KMS-11 (cell line): ENCODE measurements around the gene MMP12.

Source experiments
- H2AFZ ChIP-seq: fragments of 200-600 bp; sonication (generic); 2 replicates; pipeline ENCODE4 v1.6.1; 2016; ENCODE audit warnings: antibody characterized with exemption, mixed run types, low read depth
- H3K27ac ChIP-seq: fragments of 200-600 bp; sonication (generic); 2 replicates; pipeline ENCODE4 v1.6.1; 2016; ENCODE audit warnings: mild to moderate bottlenecking, mixed run types
- H3K27me3 ChIP-seq: fragments of 200-600 bp; sonication (generic); 2 replicates; pipeline ENCODE4 v1.6.1; 2017; ENCODE audit warnings: mild to moderate bottlenecking, low read depth, mixed run types, moderate library complexity; ENCODE audit not compliant: insufficient read depth
- H3K36me3 ChIP-seq: fragments of 200-600 bp; sonication (generic); 2 replicates; pipeline ENCODE4 v1.6.1; 2017; ENCODE audit warnings: mild to moderate bottlenecking, mixed run types; ENCODE audit not compliant: insufficient read depth
- H3K4me1 ChIP-seq: fragments of 200-600 bp; sonication (generic); 2 replicates; pipeline ENCODE4 v1.6.1; 2016; ENCODE audit warnings: mild to moderate bottlenecking, low read depth, mixed run types; ENCODE audit not compliant: poor library complexity, severe bottlenecking
- H3K4me2 ChIP-seq: fragments of 200-600 bp; sonication (generic); 2 replicates; pipeline ENCODE4 v1.7.0; 2016; ENCODE audit warnings: mild to moderate bottlenecking, mixed run types
- H3K4me3 ChIP-seq: fragments of 200-600 bp; sonication (generic); IDR thresholded peaks from 2 replicates; pipeline ENCODE4 v1.6.1; 2017; ENCODE audit warnings: low read depth, low read length, mixed read lengths; ENCODE audit not compliant: insufficient read depth
- H3K79me2 ChIP-seq: fragments of 200-600 bp; sonication (generic); 2 replicates; pipeline ENCODE4 v1.6.1; 2016; ENCODE audit warnings: low read depth, mixed run types; ENCODE audit not compliant: insufficient read depth
- H3K9ac ChIP-seq: fragments of 200-600 bp; sonication (generic); 2 replicates; pipeline ENCODE4 v1.6.1; 2016; ENCODE audit warnings: mild to moderate bottlenecking, mixed run types
- H4K20me1 ChIP-seq: fragments of 200-600 bp; sonication (generic); 2 replicates; pipeline ENCODE4 v1.6.1; 2016; ENCODE audit warnings: mild to moderate bottlenecking, mixed run types; ENCODE audit not compliant: insufficient read depth
- CTCF ChIP-seq: fragments of 200-600 bp; sonication (generic); conservative IDR thresholded peaks from 2 replicates; pipeline ENCODE4 v1.6.1; 2017; ENCODE audit warnings: low read depth, mild to moderate bottlenecking, antibody characterized with exemption, low read length, moderate library complexity, mixed read lengths

MMP12 gene

DNA sequence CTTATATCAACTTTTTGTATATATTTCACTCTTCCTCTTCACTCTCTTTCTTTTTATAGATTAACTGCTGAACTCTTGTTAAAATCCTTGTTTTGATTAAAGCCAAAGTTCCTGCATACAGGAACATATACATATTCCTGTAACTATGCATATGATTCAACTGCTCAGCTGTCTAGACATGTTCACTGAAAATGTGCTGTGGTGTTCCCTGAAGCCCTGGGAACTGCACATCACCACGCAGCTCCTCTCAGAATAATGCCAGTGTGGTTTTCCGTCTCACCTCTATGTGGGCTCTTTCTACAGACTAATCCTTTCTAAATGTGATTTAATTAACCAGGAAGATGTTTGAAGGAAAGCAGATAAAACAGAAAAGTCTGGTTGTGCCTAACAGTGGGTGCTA lies 25.6 kb upstream of the MMP12 start:
- H3K4me3 ChIP-seq, result no peak overlapping the region

DNA sequence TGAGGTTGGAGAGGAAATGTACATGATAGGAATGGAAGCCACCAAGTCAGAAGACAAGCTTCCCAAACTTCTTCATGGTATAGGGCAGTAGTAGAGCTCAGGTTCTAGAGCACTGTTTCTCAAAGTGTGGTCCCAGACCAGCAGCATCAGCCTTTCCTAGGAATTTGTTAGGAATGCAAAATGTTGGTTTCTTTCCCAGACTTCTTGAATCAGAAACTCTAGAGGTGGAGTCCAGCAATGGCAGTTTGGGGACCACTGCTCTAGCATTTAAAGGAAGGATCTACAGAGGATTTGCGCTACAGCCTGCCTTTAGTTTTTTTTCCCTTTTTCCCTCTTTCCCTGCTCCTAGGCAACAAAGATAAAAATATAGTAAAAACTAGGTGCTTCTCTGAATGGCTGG lies 17.0 kb upstream of the MMP12 start:
- H3K4me1 ChIP-seq, result no peaks in the 10 kb centered on the region
- H3K4me2 ChIP-seq, result no peak overlapping the region
- H3K4me3 ChIP-seq, result no peak overlapping the region
- H2AFZ ChIP-seq, result no peak overlapping the region
- no peak for TF ChIP-seq CTCF
- no peaks in the 10 kb centered on the region for H4K20me1 ChIP-seq
- no peaks in the 10 kb centered on the region for H3K36me3 ChIP-seq
- H3K9ac ChIP-seq, result no peak overlapping the region
- no peaks in the 10 kb centered on the region for H3K27me3 ChIP-seq
- no peak overlapping the region for H3K27ac ChIP-seq
- no peaks in the 10 kb centered on the region for H3K79me2 ChIP-seq

More for the DNA sequence above, 25.6 kb upstream of the MMP12 start:
- Histone ChIP-seq H3K4me2 (no peak overlapping the region), H3K79me2 (no peaks in the 10 kb centered on the region), H3K36me3 (no peaks in the 10 kb centered on the region), H3K4me1 (no peaks in the 10 kb centered on the region), H3K9ac (no peak overlapping the region), H3K27ac (no peak overlapping the region), H2AFZ (no peak overlapping the region), H4K20me1 (no peaks in the 10 kb centered on the region), H3K27me3 (no peaks in the 10 kb centered on the region)
- no peak for TF ChIP-seq CTCF

DNA sequence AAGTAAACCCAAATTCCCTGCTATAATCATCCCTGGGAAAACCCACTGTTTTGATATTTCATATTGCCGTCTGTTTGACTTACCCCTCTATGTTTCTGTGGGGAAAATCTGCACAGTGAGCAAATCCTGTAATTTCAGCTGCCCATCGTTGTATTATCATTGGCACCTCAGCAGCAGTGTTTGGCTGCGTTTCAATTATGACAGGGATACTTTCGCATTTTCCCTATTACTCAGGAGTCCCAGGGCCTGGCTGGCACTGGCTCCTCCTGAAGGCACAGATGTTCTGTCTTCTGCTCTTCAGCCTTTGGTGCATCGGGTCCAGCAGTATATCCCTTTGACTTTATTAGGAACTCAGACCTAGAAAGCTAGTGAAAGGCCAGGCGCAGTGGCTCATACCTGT lies 12.2 kb upstream of the MMP12 start:
- Histone ChIP-seq H3K9ac (no peak overlapping the region), H3K27ac (no peak overlapping the region), H2AFZ (no peak overlapping the region), H3K4me3 (no peak overlapping the region), H3K36me3 (no peaks in the 10 kb centered on the region), H3K27me3 (no peaks in the 10 kb centered on the region), H3K79me2 (no peaks in the 10 kb centered on the region), H4K20me1 (no peaks in the 10 kb centered on the region), H3K4me2 (no peak overlapping the region), H3K4me1 (no peaks in the 10 kb centered on the region)
- TF ChIP-seq CTCF, result no peak

DNA sequence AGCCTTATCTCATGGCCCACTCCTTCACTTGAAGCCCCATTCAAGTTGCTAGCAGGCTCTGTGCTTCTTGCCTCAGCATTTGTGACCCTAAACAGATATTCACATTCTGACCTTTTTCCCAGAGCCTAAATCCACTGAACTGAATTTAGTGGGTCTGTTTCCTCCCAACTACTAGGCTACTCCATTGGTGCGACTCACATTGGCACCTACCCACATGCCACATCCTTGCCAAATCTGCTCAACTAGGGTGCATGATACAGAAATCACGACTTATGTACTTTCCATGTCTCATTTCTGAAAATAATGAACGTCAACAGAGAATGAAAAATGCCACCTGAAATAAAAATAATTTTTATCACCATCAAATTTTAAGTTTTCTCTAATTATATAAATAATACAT lies 8.4 kb upstream of the MMP12 start:
- no peaks in the 10 kb centered on the region for H4K20me1 ChIP-seq
- H3K27me3 ChIP-seq, result no peaks in the 10 kb centered on the region
- H3K27ac ChIP-seq, result no peak overlapping the region
- H3K4me2 ChIP-seq, result no peak overlapping the region
- no peaks in the 10 kb centered on the region for H3K36me3 ChIP-seq
- H3K79me2 ChIP-seq, result no peaks in the 10 kb centered on the region
- no peak overlapping the region for H2AFZ ChIP-seq
- H3K4me1 ChIP-seq, result no peaks in the 10 kb centered on the region
- no peak for TF ChIP-seq CTCF
- no peak overlapping the region for H3K9ac ChIP-seq
- no peak overlapping the region for H3K4me3 ChIP-seq
